HCT116 (cell line): ENCODE measurements around the gene DMD. TPM values are rescaled to one million over a fixed set of nuclear protein-coding genes. Genes with fewer than 3 reads are reported as not detected.

ENCODE experiments used
- ATAC-seq: fragments of 200-7000 bp; cut with Tn5 transposase; 2 replicates; pipeline ENCODE4 v1.9.1; 2020; ENCODE audit warnings: mild to moderate bottlenecking, moderate library complexity
- BruUV-seq: library from RNA; stranded (reverse); fragments of 400-500 nt; replicated peaks from 2 replicates; lab custom pipeline; 2021; lab: Mats Ljungman, UMichigan
- CTCF ChIA-PET: fragments of 300-600 bp; sonication (Branson Sonifier 250); formaldehyde crosslinking; loops from one replicate; lab custom pipeline; 2021; ENCODE audit warnings: antibody characterized with exemption; lab: Charles Lee
- POLR2A ChIA-PET: fragments of 300-600, 350-600 bp; sonication (Branson Sonifier 250); formaldehyde crosslinking; loops from one replicate; lab custom pipeline; 2021; ENCODE audit warnings: antibody characterized with exemption; lab: Charles Lee
- RAD21 ChIA-PET, 2 experiments: fragments of 300-600 bp; sonication (Branson Sonifier 250); formaldehyde crosslinking; loops; one replicate each; lab custom pipeline; 2023; ENCODE audit warnings: low total read pairs in 2 of 2; ENCODE audit not compliant: uncharacterized antibody in 2 of 2, unreplicated experiment in 2 of 2, low non-redundant PET in 1 of 2; lab: Charles Lee
- DNase-seq: peaks from one replicate; pipeline ENCODE4 v3.0.0-alpha.2; 2010; ENCODE audit warnings: low read depth, low spot score
- H2AFZ ChIP-seq: fragments of 200-600 bp; shearing (Covaris generic), sonication (generic); 2 replicates; pipeline ENCODE4 v1.6.1; 2017; ENCODE audit warnings: low read depth, mixed run types, mixed read lengths, antibody characterized with exemption, low read length; ENCODE audit not compliant: poor library complexity, severe bottlenecking
- H3K27ac ChIP-seq: 2 replicates; pipeline ENCODE4 v1.5.1; 2012; ENCODE audit warnings: low read depth, low read length
- H3K27me3 ChIP-seq: fragments of 200-600 bp; sonication (generic); 2 replicates; pipeline ENCODE4 v1.6.1; 2016; ENCODE audit warnings: mixed run types, low read length, mixed read lengths; ENCODE audit not compliant: insufficient read depth
- H3K36me3 ChIP-seq, 2 experiments: fragments of 200-500 bp in 1 of 2; fragments of 200-600 bp in 1 of 2; sonication (Bioruptor generic) in 1 of 2; sonication (generic) in 1 of 2; 2 replicates each; pipeline versions ENCODE4 v1.5.1 to v1.6.1; 2014 to 2016; ENCODE audit warnings: low read length in 2 of 2, inconsistent platforms in 1 of 2, mixed read lengths in 1 of 2, mixed run types in 1 of 2; ENCODE audit not compliant: insufficient read depth in 2 of 2, control insufficient read depth in 1 of 2
- H3K4me1 ChIP-seq, 2 experiments: fragments of 200-600 bp in 1 of 2; sonication (generic) in 1 of 2; 2 replicates each; pipeline versions ENCODE4 v1.5.1 to v1.6.1; 2012 to 2017; ENCODE audit warnings: low read length in 2 of 2, inconsistent platforms in 1 of 2, mild to moderate bottlenecking in 1 of 2, mixed read lengths in 1 of 2, mixed run types in 1 of 2, moderate library complexity in 1 of 2; ENCODE audit not compliant: insufficient read depth in 2 of 2, control insufficient read depth in 1 of 2
- H3K4me2 ChIP-seq: fragments of 200-600 bp; sonication (generic); 2 replicates; pipeline ENCODE4 v1.6.1; 2017; ENCODE audit warnings: mixed run types, low read length, mixed read lengths
- H3K4me3 ChIP-seq, 2 experiments: fragments of 200-600 bp in 1 of 2; sonication (generic) in 1 of 2; replicated peaks in 1 of 2; 2 replicates each; pipeline ENCODE4 v1.5.1; 2011 to 2016; ENCODE audit warnings: low read length in 2 of 2, control low read depth in 1 of 2, low read depth in 1 of 2, mild to moderate bottlenecking in 1 of 2, mixed read lengths in 1 of 2, mixed run types in 1 of 2
- H3K79me2 ChIP-seq: fragments of 200-600 bp; sonication (generic); 2 replicates; pipeline ENCODE4 v1.6.1; 2017; ENCODE audit warnings: mild to moderate bottlenecking, mixed run types, low read length, moderate library complexity, mixed read lengths; ENCODE audit not compliant: insufficient read depth
- H3K9ac ChIP-seq: fragments of 200-600 bp; sonication (generic); 2 replicates; pipeline ENCODE4 v1.6.1; 2016; ENCODE audit warnings: low read length, mixed read lengths
- H3K9me2 ChIP-seq: fragments of 200-600 bp; sonication (generic), shearing (Covaris generic); 2 replicates; pipeline ENCODE4 v1.6.1; 2017; ENCODE audit warnings: mixed run types, mild to moderate bottlenecking, moderate library complexity; ENCODE audit not compliant: insufficient read depth
- H3K9me3 ChIP-seq, 2 experiments: fragments of 200-500 bp in 1 of 2; fragments of 200-600 bp in 1 of 2; sonication (Bioruptor generic) in 1 of 2; sonication (generic) in 1 of 2; 2 replicates each; pipeline ENCODE4 v1.6.1; 2014 to 2017; ENCODE audit warnings: low read length in 2 of 2, mixed read lengths in 2 of 2, inconsistent platforms in 1 of 2, low read depth in 1 of 2, mild to moderate bottlenecking in 1 of 2, mixed run types in 1 of 2, moderate library complexity in 1 of 2; ENCODE audit not compliant: control insufficient read depth in 1 of 2, insufficient read depth in 1 of 2
- H4K20me1 ChIP-seq: fragments of 200-600 bp; sonication (generic), shearing (Covaris generic); 2 replicates; pipeline ENCODE4 v1.6.1; 2017; ENCODE audit warnings: mixed run types, mild to moderate bottlenecking, moderate library complexity; ENCODE audit not compliant: insufficient read depth
- EGR1 ChIP-seq: IDR thresholded peaks from 2 replicates; pipeline ENCODE4 v1.6.1; 2012; ENCODE audit warnings: low read depth
- ELF1 ChIP-seq: IDR thresholded peaks from 2 replicates; pipeline ENCODE4 v1.6.1; 2012; ENCODE audit warnings: low read depth, borderline replicate concordance
- EZH2 ChIP-seq: fragments of 200-600 bp; sonication (generic); IDR thresholded peaks from 2 replicates; pipeline ENCODE4 v1.6.1; 2017; ENCODE audit warnings: antibody characterized with exemption, mixed run types
- EZH2phosphoT487 ChIP-seq: fragments of 200-600 bp; IDR thresholded peaks from 2 replicates; pipeline ENCODE4 v1.6.1; 2018; ENCODE audit warnings: antibody characterized with exemption, borderline replicate concordance
- FOSL1 ChIP-seq: IDR thresholded peaks from 2 replicates; pipeline ENCODE4 v1.6.1; 2012; ENCODE audit warnings: low read depth
- JUND ChIP-seq: IDR thresholded peaks from 2 replicates; pipeline ENCODE4 v1.6.1; 2012
- POLR2AphosphoS5 ChIP-seq: IDR thresholded peaks from 2 replicates; pipeline ENCODE4 v1.6.1; 2011; ENCODE audit warnings: mild to moderate bottlenecking, low read depth, low read length, moderate library complexity
- RAD21 ChIP-seq: IDR thresholded peaks from 2 replicates; pipeline ENCODE4 v1.6.1; 2012; ENCODE audit warnings: low read depth, mild to moderate bottlenecking
- SIN3A ChIP-seq: IDR thresholded peaks from 2 replicates; pipeline ENCODE4 v1.6.1; 2012; ENCODE audit warnings: low read depth
- SP1 ChIP-seq: IDR thresholded peaks from 2 replicates; pipeline ENCODE4 v1.6.1; 2012; ENCODE audit warnings: low read depth
- SRF ChIP-seq: IDR thresholded peaks from 2 replicates; pipeline ENCODE4 v1.6.1; 2012; ENCODE audit warnings: low read depth
- TCF7L2 ChIP-seq: IDR thresholded peaks from 2 replicates; pipeline ENCODE4 v1.7.0; 2011; ENCODE audit warnings: borderline replicate concordance, inconsistent platforms; ENCODE audit not compliant: insufficient read depth, insufficient read length; ENCODE audit errors: extremely low read depth
- YY1 ChIP-seq: IDR thresholded peaks from 2 replicates; pipeline ENCODE4 v1.6.1; 2011; ENCODE audit warnings: low read length, low read depth, moderate library complexity, mild to moderate bottlenecking; ENCODE audit not compliant: insufficient replicate concordance; ENCODE audit errors: extremely low read depth
- ZFX ChIP-seq: fragments of 450-650 bp; IDR thresholded peaks from 2 replicates; pipeline ENCODE4 v1.6.1; 2017
- intact Hi-C: fragments of 100-400 bp; cut with micrococcal nuclease; formaldehyde crosslinking; loops from 2 replicates; pipeline ENCODE4 v1.10.0; 2022
- total RNA-seq: library from RNA; stranded (reverse); gene quantifications from one replicate; pipeline ENCODE4 v1.2.1, GENCODE V29; 2021; ENCODE audit not compliant: unreplicated experiment
- TF ChIP-seq, protein P1 (sequence below): IDR thresholded peaks from 2 replicates; pipeline ENCODE4 v1.6.1; 2012
- TF ChIP-seq, protein P2 (sequence below): IDR thresholded peaks from 2 replicates; pipeline ENCODE4 v1.6.1; 2012; ENCODE audit warnings: low read depth
- TF ChIP-seq, protein P3 (sequence below): IDR thresholded peaks from 2 replicates; pipeline ENCODE4 v1.6.1; 2011; ENCODE audit warnings: mild to moderate bottlenecking, low read length, moderate library complexity; ENCODE audit not compliant: insufficient replicate concordance; ENCODE audit errors: extremely low read depth
- TF ChIP-seq, protein P4 (sequence below): IDR thresholded peaks from 2 replicates; pipeline ENCODE4 v1.6.1; 2012

Gene DMD
- total RNA-seq, 1 experiment from 2014 or later: 0.05 TPM

DNA sequence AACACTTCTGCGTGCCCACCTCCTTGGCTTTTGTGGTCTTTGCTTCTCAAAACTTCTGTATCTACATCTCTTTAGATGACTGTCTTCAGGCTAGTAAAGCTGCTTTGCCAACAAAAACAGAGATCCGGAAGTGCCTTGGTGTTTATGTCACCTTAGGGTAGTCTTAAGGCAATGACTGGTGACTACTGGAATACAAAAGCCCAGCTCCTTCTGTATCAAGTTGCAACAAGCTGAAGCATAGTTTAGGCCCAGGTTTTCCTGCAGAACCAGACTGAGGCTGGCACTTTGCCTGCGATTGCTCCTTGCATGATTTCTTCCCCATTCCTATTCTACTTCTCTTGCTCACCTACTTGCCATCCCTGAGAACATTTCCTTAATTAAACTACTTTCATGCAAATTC lies 333.8 kb downstream of the DMD start:
- H3K27ac ChIP-seq: no peak overlapping the region
- no peaks in the 10 kb centered on the region for H4K20me1 ChIP-seq
- H2AFZ ChIP-seq: no peak overlapping the region
- no peaks in the 10 kb centered on the region for H3K9me2 ChIP-seq
- no peaks in the 10 kb centered on the region for H3K79me2 ChIP-seq
- no peak overlapping the region for H3K4me2 ChIP-seq
- ATAC-seq: no peak
- no peaks in the 10 kb centered on the region for H3K36me3 ChIP-seq
- no TSS peak for BruUV-seq
- no peaks in the 10 kb centered on the region for H3K4me1 ChIP-seq
- H3K9me3 ChIP-seq: no peaks in the 10 kb centered on the region
- H3K27me3 ChIP-seq: no peaks in the 10 kb centered on the region
- CTCF ChIA-PET: no interaction called here
- intact Hi-C loops: no loop called here
- POLR2A ChIA-PET: no interaction called here
- TF ChIP-seq EZH2 (no peak), RAD21 (no peak), ZFX (no peak), SIN3A (no peak), POLR2AphosphoS5 (no peak), EGR1 (no peak), SRF (no peak), YY1 (no peak), EZH2phosphoT487 (no peak), JUND (no peak), ELF1 (no peak), FOSL1 (no peak), SP1 (no peak), TCF7L2 (no peak)
- TF ChIP-seq, protein P1, sequence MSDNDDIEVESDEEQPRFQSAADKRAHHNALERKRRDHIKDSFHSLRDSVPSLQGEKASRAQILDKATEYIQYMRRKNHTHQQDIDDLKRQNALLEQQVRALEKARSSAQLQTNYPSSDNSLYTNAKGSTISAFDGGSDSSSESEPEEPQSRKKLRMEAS: no peak
- TF ChIP-seq, protein P2, sequence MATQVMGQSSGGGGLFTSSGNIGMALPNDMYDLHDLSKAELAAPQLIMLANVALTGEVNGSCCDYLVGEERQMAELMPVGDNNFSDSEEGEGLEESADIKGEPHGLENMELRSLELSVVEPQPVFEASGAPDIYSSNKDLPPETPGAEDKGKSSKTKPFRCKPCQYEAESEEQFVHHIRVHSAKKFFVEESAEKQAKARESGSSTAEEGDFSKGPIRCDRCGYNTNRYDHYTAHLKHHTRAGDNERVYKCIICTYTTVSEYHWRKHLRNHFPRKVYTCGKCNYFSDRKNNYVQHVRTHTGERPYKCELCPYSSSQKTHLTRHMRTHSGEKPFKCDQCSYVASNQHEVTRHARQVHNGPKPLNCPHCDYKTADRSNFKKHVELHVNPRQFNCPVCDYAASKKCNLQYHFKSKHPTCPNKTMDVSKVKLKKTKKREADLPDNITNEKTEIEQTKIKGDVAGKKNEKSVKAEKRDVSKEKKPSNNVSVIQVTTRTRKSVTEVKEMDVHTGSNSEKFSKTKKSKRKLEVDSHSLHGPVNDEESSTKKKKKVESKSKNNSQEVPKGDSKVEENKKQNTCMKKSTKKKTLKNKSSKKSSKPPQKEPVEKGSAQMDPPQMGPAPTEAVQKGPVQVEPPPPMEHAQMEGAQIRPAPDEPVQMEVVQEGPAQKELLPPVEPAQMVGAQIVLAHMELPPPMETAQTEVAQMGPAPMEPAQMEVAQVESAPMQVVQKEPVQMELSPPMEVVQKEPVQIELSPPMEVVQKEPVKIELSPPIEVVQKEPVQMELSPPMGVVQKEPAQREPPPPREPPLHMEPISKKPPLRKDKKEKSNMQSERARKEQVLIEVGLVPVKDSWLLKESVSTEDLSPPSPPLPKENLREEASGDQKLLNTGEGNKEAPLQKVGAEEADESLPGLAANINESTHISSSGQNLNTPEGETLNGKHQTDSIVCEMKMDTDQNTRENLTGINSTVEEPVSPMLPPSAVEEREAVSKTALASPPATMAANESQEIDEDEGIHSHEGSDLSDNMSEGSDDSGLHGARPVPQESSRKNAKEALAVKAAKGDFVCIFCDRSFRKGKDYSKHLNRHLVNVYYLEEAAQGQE: no peak
- TF ChIP-seq, protein P3, sequence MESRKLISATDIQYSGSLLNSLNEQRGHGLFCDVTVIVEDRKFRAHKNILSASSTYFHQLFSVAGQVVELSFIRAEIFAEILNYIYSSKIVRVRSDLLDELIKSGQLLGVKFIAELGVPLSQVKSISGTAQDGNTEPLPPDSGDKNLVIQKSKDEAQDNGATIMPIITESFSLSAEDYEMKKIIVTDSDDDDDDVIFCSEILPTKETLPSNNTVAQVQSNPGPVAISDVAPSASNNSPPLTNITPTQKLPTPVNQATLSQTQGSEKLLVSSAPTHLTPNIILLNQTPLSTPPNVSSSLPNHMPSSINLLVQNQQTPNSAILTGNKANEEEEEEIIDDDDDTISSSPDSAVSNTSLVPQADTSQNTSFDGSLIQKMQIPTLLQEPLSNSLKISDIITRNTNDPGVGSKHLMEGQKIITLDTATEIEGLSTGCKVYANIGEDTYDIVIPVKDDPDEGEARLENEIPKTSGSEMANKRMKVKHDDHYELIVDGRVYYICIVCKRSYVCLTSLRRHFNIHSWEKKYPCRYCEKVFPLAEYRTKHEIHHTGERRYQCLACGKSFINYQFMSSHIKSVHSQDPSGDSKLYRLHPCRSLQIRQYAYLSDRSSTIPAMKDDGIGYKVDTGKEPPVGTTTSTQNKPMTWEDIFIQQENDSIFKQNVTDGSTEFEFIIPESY: no peak
- TF ChIP-seq, protein P4, sequence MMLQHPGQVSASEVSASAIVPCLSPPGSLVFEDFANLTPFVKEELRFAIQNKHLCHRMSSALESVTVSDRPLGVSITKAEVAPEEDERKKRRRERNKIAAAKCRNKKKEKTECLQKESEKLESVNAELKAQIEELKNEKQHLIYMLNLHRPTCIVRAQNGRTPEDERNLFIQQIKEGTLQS: no peak
- no peak overlapping the region for H3K4me3 ChIP-seq
- no peak for DNase-seq
- no peak overlapping the region for H3K9ac ChIP-seq
- RAD21 ChIA-PET: no interaction called here
